ENCODE measurements around the gene ALDH4A1.
"Not testable (repeated sequence)": the region's sequence is repeated elsewhere in the genome, so short reads cannot be mapped to it uniquely, and the experiment has no call there.

Gene ALDH4A1

DNA sequence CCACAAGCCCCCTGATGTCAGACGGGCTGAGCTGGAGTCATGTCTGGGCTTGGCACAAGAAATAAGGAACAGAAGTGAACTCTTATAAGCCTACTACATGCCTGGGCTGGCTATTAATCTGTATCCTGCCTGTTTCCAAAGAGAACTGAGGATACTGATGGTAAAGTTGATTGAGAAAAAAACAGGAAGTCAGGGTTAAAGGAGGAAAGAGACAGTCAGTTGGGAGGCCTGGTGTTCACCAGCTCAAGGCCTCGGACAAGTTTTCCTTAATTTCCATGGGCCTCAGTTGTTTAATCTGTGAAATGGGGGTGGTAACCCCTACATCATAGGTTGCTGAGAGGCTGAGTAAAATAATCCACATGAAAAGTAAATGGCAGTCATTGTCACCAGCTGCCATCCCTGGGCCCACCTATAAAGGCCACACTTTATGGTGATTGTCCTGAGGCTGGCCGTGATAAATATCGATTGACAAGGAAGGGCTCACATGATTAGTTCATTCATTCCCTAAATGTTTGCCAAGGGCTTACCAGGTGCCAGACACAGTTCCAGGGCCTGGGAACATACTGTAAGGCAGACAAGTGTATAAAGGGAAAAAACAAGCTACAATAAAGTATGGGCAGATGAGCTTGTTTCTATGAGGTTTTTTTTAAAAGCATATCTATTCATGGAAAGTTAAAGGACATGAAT, 2.8 kb downstream of the ALDH4A1 start:
- DNase-seq = no peak

DNA sequence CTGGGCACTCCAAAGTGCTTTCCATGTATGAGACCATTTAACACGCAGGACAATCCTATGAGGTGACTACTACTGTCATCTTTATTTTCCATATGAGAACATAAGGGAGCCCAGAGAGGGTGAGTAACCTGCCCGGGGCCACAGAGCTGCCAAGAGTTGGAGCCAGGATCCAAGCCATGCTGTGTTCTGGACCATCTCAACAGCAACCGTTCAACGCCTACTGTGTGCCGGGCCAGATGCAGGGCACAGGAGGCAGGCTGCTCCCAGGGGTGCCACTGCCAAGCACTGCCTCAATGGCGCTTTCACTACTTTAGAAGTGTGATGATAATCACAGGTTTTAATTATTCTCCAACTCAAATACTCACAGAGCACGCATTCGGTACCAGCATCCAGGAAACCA, 3.8 kb downstream of the ALDH4A1 start:
- no peak for DNase-seq

DNA sequence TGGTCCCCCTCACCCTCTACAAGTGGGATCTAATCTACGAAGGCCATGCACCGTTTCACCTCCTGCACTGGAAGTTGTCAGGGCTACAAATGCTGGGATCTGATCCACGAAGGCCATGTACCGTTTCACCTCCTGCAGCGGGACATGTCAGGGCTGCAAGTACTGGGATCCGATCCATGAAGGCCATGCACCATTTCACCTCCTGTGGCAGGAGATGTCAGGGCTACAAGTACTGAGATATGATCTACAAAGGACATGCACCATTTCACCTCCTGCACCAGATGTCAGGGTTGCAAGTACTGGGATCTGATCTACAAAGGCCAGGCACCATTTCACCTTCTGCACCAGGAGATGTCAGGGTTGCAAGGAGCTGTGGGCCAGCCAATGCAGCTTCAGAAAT, 7.0 kb downstream of the ALDH4A1 start:
- no peak for DNase-seq

DNA sequence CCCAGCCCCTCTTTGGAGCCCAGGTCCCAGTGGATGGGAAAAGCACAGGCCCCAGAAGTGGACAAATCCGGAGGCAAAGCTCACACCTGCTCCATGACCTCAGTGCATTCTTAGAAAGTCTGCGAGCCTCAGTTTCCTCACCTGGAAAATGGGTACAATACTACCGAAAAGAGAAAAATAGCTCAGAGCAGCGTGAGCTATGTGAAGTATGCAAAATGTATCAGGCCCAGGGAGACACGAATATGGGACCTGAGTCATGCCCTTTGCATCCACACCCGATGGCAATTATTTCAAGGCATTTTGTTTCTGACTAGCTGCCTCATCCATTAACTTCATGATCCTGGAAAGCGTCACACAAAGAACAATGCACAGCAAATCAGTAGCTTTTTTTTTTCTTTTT, 9.2 kb downstream of the ALDH4A1 start:
- no peak for DNase-seq

DNA sequence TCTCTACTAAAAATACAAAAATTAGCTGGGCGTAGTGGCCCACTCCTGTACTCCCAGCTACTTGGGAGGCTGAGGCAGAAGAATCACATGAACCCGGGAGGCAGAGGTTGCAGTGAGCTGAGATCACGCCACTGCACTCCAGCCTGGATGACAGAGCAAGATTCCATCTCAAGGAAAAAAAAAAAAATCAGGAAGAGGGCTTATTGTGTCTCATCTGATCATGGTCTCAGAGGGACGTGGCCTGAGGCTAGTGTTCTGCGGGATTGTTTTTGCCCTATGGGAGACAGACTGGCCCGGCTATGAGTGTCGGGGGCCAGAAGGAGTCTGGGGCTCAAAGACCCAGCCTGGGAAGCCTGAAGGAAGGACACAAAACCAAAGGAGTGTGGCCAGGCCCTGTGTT, 10.5 kb downstream of the ALDH4A1 start:
- not testable (repeated sequence) for DNase-seq

DNA sequence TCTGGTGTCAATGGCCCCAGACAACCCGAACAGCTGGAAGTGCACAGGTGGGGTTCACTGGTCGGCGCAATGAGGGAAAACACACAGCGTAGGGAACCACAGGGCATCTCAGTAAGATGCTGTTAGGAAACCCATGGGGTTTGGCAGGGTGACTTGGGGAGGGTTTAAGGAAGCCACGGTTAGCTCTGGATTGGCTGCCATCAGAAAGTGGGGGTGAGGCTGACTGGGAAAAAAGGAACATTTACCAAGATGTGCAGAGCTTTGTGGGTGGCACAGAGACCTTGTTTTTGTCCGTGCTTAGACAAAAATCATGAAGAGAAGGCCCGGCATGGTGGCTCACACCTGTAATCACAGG, 11.0 kb downstream of the ALDH4A1 start:
- DNase-seq = no peak

DNA sequence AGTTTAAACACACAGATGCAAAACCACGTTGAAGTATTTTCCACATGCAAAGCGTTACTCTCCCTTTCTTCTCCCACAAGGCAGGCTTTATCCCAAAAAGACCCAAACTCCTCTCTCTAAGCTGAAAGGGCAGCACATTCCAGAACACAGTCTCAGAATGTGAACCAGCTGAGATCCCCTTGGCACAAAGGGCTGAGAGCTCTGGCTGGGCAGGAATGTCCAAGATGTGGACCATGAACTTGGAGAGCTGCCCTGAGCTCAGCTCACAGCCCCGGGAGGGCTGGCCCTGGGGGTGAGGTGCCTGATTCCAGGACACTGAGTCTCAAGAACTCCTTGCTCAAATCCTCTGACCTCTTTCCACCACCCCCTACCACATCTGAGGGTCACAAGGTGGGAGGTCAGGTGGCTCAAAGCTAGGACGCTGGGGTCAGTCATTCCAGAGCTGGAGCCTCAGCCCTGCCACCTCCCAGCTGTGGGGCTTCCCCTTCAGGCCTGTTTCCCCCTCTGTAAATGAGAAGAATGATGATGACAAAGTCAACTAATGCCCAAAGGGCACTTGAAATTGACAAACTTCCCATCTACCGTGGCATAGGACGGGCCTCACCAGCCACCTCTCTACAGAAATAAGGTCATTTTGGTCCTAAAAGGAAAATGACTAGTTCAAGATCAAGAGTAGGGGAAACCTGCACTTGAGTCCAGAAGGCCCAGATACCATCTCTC, 11.5 kb downstream of the ALDH4A1 start:
- DNase-seq = no peak

DNA sequence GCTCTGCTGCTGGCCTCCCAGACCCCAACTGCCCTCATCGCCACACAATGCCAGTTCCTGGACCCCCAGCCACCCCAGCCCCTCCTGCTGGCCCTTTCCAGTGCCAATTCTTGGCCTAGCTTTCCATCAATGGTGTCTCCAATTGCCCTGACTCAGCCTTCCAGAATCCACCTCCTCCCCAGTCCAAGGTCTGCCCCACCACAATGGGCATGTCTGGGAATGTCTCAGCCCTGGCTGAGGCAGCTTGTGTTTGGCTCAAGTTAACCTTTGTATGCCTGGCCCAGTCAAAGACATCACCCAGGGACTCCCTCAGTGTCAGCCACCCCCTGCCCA, 16.4 kb downstream of the ALDH4A1 start:
- DNase-seq = no peak

DNA sequence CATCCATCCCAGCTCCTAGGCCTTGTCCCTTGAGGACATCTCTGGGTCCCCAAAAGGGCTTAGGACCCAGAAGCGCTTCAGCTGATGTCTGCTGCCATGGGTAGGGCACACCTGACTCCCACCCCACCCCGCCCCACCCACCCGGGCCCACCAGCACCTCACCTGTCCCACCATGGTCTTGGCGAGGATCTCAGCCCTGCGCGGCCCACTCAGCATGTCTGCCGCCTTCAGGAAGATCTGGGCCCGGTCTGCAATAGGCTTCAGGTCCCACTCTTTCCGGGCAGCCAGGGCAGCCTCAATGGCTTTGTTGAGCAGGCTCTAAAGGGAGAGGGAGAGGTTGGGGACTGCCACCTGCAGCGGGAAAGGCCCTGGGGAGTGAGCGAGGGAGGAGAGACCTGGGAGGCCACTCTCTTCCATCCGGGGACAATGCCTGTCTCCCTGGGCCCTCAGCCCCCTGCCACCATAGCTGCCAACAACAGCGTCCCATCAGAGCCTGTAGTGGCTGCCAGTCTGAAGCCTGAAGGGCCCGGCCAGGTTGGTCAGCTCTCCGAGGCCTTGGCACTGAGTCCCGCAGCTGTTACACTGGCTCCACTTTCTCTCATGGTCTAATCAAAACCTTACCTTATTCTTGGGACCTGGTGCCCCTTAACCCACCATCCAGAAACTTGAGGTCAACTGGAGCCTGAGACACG, 16.9 kb downstream of the ALDH4A1 start:
- no peak for DNase-seq

DNA sequence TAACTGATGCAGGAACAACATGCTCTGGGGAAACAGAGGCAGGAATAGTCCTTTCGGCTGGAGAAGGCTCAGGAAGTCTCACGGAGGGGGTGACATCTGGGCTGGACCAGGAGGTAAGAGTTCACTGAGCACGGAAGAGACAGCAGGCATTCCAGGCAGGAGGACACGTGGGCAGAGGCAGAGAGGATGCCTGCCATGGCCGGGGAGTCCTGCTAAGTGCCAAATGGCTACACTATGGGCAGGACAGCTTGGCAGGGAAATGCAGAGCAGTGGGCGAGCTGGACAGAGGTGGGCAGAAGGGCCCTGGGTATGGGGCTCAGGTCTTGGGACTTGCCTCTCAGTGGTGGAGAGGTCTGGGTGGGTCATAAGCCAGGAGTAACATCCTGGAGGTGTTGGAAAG, 17.6 kb downstream of the ALDH4A1 start:
- DNase-seq = no peak

DNA sequence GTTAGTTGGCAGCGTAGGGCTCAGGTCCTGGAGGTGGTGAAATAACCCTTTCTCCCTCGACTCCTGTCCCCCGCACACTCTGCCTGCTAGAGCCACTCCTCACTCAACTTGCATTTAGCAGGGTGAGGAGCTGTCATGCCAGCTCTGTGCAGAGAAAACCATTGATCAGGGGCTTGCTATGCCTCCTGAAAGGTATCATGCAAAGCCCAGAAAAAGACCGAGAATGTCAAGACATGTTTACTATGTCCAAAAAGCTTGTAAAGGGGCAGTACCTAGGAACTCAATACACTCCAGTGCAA, 18.0 kb downstream of the ALDH4A1 start:
- no peak for DNase-seq

DNA sequence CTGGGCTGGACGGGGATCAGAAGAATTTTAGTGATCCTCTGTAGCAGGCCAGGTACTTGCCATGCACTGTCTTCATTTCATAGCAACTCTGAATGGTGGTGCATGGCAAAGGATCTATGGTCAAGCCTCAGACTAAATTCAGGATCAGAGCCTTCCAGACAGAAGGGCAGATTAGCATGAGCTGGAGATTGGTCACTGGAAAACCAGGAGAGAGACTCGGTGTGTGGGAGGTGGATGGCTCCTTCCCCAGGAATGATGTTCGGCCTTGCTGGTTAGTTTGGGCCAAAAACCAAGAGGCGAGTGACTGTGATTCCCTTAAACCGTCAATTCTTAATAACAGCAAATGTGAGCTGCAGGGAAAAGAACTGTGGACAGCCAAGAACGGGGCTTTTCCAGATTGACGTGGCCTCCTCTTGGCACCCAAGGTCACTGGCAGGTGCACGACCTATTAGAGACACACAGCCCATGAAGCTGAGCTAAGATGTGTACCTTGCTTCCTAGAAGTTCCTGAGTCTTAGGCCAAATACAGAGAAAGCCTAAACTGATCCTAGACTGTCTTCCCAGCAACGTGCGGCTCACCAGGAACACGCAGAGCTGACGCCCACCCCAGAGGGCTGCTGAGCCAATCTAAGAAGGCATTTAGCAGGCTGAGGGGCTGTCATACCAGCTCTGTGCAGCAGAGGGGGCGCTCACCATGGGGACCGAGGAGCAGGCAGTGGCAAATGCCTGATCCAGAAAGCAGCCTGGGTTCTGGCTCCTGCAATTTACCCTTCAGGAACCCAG, 18.5 kb downstream of the ALDH4A1 start:
- peak; percentile 31 to 42 for DNase-seq

DNA sequence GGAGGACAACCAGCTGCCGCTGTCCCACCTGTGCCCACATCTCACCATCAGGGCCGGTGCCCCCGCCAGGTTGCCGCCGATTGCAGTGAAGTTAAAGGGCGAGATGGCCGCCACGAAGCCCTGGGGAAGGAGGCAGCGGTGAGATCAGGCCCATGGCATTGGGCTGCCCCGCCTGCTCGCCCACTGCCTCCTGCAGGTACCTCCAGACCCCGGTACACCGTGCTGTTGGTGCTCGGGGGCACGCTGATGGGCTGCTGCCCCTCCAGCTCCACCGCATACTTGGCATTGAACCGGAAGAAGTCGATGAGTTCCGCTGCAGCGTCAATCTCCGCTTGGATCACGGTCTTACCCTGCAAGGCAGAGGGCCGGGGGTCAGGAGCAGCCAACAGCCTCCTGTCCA, 19.3 kb downstream of the ALDH4A1 start:
- no peak for DNase-seq

DNA sequence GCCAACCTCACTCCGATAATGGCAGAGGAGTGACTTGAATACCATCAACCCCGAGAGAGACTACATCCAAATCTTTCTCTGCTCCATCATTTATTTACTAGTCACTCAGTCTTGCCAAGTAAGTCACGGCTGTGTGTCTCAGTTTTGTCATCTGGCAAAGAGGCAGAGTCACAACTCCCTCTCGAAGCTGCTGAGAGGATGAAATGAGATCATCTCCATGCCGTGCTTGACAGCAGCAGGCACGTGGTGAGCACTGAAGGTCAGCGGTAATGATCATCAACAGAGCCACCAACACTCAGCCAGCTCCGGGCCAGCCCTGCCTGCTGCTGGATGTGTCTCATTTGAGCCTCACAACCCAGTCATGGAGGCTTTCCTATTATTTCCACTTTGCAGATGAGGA, 19.9 kb downstream of the ALDH4A1 start:
- DNase-seq = no peak

DNA sequence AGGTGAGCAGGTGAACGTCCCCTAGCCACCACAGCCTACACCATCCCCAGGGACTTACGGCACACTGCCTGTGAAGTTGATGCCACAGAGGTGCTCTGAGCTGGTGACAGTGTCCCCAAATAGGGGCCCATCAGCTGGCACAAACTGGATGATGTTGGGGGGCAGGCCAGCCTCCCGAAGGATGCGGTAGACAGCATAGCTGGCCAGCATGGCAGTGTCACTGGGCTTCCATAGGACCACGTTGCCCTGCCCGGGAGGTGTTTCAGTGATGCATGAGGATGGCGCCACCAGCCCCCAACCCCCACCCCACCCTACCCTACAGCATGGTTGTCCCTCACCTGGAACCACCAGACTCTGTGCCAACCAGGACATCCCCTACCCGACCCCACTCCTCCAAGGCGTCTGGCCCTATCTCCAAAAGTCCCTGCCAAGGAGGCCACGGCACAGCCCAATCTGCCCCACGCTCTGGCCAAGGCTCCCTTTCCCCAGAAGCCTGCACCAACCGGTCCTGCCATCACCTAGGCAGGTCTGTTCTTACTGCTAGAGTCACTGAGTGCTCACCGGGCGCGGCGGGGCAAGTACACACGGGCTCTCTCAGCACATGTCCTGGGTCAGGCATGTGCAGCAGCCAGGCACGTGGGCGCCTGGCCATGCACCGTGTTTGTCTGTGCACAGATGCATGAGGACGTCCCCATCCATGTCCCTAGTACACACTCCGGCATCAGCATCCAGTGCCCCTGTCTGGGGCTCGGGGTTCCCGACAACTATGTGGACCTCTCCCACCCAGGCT, 20.5 kb downstream of the ALDH4A1 start:
- DNase-seq = no peak

DNA sequence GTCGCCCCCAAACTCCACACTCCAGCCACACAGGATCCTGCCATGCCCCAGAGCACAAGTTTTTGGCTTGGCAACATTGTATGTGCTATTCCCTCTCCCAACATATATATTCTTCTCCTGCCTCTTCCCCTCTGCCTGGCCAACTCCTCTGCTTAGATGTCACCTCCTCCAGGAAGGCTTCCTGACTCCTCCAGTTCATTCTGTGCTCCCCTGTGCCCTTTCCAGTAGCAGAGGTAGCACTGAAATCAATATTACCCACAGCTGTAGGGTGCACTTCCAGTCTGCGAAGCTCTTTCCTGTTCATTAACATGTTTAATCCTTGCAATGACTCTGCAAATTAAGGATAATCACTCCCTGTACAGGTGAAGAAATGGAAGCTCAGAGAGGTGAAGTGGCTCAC, 21.2 kb downstream of the ALDH4A1 start:
- no peak for DNase-seq

DNA sequence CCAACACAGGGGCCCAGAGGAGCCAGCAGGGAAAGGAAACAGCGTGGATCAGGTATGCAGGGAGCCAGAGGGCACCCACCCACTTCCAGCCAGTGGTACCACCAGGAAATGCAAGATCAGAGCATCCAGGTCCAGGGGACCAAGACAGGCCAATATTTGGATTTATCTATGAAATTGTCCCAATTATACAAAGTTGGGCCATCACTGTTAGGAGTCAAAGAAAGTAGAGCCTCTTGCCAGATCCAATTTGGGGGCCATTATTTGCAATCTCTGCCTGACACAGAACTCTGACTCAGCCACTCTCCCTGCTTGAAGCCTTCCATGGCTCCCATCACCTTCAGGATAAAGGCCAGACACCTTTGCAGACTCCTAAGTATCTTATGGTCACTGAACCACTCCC, 21.8 kb downstream of the ALDH4A1 start:
- DNase-seq = no peak

DNA sequence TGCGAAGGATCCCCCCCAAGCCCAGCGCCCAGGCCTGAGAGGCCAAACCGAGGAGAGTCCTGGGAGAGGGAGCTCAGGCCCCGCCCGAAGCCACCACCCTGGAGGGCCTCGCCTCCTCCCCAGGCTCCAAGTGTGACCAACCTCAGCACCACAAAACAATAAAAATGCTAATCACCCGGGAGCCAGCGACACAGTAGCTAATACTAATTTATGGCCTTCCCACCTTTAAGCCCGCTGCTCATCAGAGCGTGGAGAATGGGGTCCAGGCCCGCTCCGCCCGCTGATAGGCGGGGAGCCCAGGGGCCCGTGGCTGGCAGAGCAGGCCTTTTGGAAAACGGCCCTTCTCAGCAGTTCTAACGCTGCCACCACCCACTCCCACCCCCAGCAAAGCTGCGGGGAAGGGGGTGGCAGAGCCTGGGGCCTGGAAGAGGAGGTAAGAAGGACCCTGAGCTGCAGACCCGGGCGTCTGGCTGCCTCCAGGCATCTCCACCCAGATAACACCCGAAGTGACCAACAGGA, 22.5 kb downstream of the ALDH4A1 start:
- DNase-seq = no peak

DNA sequence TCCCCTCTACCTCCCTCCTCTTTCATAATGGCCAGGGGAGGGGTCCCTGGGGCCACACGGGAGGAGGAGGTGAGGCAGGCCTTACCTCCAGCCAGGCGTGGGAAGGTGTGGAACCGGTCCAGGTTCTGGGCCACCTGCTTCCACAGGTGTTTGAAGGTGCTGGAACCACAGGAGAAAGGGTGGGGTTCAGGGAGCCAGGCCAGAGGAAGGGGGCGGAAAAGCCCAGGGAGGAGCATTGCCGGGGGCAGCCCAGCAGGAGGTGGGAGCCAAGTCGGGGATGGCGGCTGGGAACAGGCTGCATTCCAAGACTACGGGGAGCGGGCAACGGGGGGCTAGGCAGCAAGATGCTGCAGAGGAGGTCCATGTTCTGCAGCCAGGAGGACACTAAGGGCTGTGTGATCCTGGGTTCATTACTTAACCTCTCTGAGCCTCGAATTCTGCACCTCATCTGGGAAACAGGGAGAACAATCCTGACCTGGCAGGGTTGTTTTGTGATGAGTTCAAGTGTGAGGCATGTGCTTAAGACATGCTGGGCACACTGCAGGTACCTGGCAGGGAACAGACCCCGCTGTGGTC, 23.1 kb downstream of the ALDH4A1 start:
- DNase-seq = no peak

DNA sequence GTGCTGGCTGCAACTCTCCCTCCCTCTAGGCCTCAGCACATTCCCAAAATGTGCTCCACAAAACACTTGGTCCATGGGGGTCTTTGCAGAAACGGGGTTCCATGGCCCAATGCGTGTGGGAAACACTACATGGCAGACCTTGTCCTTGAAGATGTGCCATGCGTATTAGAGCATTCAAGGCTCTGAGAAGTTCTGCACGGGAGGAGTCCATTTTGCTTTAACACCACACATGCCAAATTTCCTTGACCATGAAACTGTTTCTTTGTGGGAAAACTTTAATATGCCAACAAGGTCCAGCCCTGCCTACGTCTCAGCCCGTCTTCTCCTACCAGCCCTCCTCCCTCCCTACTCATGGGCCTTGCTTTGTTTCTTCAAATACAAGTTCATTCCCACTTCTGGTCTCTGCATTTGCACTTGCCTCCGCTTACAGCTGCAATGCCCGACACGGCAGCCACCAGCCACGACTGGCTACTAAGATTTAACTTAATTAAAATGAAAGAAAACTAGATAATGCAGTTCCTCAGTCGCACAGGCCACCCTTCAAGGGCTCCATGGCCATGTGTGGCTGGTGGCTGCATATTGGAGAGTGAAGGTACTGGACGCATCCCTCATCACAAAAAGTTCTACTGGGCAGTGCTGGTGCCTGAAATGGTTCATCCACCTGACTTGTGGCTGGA, 23.7 kb downstream of the ALDH4A1 start:
- no peak for DNase-seq

DNA sequence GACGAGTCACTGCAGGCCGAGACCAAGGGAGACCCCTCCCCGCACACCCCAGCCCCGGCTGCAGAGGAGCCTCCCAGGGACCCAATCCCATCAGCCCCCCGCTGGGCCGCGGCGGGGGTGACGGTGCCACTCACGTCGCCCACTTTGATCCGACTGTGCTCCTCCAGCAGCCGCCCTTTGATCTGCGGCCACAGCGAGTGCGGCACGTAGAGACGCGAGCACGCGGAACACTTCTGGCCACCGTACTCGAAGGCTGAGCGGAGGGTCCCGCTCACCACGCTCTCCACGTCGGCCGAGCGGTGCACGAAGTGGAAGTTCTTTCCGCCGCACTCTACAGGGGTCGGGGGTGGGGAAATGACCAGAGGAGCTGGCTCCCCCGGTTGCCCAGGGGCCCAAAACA, 25.1 kb downstream of the ALDH4A1 start:
- no peak for DNase-seq

DNA sequence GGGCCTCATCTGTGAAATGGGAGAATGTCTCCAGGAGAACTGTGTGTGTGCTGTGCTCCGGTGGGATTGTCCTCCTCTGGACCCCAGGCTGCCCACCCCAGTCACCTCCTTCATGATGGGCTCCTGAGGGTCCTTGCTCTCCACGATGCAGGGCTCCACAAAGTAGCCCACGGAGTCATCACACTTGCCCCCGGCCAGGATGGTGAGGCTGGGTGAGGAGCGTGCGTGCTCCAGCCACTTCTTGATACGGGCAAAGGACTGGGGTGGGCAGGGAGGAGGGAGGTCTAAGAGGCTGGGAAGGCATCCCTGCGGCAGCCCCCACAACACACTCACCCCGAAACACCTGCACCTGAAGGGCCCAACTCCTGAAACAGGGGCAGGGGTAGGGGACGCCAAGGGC, 26.1 kb downstream of the ALDH4A1 start:
- DNase-seq = no peak
